ENCODE measurements around the gene MYH9. TPM values are rescaled to one million over a fixed set of nuclear protein-coding genes. Genes with fewer than 3 reads are reported as not detected.
"Not testable (repeated sequence)": the region's sequence is repeated elsewhere in the genome, so short reads cannot be mapped to it uniquely, and the experiment has no call there.

Gene MYH9
- polyA plus RNA-seq, 3 donors: 257 to 295 (median 274) TPM

GRCh38 chr22:36282328-36282831, 105.4 kb downstream of the MYH9 start:
- DNase-seq (ENCODE audit: low read depth in 3 of 3, low spot score in 2 of 3): no peak

DNA sequence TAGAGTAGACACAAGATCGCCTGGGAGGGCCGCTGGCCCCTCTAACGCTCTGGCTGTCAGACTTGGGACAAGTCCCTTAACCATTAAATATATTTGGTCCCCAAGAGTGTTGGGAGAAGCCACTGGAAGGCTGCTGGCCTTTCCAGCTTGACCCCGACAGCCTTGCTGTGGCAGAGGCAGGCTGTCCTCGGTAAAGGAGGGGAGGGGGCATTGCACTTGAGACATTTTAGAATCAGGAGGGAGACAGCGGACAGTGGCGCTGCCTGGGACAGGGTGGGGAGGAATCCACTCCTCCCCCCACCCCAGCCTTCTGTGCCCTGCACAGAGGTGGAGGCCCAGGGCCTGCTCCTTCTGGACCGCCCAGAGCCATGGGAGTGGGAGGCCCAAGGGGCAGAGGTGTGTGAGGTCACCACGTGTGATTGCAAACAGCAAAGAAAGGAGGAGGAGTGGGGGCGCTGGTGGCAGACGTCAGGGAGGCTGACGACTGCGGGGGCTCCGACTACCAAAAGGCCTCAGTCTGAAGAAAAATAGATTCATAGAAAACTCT, 105.9 kb downstream of the MYH9 start:
- DNase-seq (ENCODE audit: low read depth in 3 of 3, low spot score in 2 of 3): no peak

DNA sequence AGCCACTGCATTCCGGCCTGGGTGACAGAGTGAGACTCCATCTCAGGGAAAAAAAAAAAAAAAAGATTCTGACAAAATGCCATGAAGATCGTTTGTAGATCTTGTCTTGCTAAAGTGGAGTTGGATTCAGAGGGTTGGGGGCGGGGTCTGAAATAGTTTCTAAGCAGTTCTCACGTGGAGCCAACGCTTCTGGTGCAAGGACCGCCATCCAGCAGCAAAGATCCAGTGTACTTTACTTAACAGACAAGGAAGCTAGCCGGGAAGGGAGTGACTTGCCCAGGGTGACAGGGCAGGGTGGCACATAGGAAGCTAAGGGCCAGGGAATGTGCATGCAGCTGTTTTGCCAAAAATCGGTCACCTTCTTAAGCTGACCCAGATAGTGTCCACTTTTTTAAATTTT, 107.4 kb downstream of the MYH9 start:
- no peak for DNase-seq (ENCODE audit: low read depth in 3 of 3, low spot score in 2 of 3)

- DNase-seq (ENCODE audit: low read depth in 3 of 3, low spot score in 2 of 3): no peak
Observed at GRCh38 chr22:36279219-36279666, 108.5 kb downstream of the MYH9 start.

DNA sequence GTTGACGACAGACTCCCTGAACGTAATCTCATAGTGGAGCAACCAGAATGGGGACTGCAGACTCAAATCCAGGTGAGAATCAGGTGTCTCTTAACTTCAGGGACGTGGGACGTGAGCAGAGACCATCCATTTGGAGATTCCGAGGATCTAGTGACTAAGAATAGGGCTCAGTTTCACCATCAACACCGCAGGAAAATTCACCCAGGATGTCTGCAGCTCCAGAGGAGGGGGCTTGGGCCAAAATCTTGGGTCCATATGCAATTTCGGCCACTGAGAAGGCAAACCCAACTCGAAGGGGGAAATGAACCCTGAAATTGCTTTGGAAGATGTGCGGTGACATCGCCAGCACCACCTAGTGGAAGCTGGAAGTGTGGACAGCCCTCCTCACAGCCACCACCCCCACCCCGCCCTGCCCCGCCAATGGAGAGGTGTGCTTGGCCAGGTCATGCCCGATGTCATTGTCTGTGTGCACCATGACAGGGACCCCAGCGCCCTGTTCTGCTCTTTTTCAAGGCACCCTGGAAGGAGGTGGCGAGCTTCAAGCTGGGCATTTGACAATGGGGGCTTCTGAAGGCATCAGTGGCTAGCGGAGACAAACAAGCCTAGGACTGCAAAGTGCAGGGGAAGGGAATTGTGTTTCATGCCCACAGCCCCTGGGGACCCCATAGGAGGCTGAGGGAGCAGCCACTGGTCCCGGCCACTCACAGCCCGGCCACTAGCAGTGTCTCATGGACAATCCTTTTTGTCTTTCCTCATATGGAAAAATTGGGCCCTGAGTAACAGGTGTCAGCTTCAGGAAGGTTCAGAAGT, 110.1 kb downstream of the MYH9 start:
- DNase-seq (ENCODE audit: low read depth in 3 of 3, low spot score in 2 of 3): no peak

DNA sequence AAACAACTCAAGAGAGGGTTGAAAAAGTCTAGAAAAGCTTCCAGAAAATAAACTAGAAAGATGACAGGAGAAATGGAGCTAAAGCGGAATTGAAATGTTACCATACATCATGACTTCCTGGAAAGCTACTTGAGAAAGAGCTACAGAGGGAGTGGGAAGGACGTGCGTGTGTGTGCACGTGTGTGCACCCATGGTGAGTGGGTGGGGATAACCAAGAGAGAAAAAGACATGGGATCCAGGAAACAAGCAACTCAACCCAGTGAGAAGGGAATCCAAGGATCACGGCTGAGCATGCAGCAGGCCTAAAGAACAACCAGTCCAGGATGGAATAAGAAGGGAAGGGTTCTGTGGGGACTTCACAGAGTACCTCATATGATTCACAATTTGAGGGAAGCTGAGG, 113.2 kb downstream of the MYH9 start:
- no peak for DNase-seq (ENCODE audit: low read depth in 3 of 3, low spot score in 2 of 3)

DNA sequence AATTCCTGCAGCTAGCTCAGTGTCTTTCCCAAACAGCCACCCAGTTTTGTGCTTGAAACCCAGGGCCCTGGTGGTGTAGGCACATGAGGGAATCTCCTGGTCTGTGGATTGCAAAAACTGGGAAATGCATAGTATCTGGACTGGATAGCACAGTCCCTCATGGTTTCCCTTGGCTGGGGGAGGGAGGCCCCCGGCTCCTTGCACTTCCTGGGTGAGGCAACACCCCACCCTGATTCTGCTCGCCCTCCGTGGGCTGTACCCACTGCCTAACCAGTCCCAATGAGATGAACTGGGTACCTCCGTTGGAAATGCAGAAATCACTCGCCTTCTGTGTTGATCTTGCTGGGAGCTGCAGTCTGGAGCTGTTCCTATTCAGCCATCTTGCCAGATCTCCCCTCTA, 115.8 kb downstream of the MYH9 start:
- not testable (repeated sequence) for DNase-seq (ENCODE audit: low read depth in 3 of 3, low spot score in 2 of 3)

GRCh38 chr22:36271231-36271630, 116.5 kb downstream of the MYH9 start:
- DNase-seq (ENCODE audit: low read depth in 3 of 3, low spot score in 2 of 3): not testable (repeated sequence)

DNA sequence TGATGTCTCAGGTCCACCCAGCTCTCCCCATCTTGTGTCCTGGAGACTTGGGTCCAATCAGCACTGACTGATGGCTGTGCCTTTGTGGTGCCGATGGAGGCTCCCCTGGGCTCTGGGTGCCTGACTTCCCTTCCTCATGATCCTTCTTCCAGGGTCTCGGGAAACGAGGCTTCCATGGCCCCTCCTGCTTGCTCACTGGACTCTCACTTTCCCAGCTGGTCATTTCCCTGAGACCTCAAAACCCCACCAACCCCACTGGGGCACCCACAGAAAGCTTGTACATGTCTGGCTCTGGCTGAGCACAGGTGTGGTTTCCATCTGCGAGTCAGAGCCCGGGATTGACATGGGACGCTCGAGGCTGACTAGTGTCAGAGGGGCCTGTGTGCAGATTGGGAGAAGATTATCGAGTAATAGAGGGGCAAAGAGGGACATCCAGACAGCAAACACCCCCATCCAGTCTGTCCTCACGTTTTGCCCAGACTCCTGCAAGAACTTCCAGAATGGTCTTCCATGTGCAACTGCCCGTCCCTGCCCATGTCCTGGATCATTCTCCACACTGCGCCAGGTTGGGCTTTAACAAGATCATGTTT, 119.8 kb downstream of the MYH9 start:
- DNase-seq (ENCODE audit: low read depth in 3 of 3, low spot score in 2 of 3): no peak

DNA sequence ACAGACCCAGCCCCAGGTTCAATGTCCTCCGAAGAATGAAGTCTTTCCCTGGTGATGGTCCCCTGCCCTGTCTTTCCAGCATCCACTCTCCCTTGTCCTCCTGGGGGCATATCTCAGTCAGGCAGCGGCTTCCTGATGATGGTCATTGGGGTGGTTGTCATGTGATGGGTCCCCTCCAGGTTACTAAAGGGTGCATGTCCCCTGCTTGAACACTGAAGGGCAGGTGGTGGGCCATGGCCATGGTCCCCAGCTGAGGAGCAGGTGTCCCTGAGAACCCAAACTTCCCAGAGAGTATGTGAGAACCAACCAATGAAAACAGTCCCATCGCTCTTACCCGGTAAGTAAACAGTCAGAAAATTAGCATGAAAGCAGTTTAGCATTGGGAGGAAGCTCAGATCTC, 120.7 kb downstream of the MYH9 start:
- no peak for DNase-seq (ENCODE audit: low read depth in 3 of 3, low spot score in 2 of 3)

DNA sequence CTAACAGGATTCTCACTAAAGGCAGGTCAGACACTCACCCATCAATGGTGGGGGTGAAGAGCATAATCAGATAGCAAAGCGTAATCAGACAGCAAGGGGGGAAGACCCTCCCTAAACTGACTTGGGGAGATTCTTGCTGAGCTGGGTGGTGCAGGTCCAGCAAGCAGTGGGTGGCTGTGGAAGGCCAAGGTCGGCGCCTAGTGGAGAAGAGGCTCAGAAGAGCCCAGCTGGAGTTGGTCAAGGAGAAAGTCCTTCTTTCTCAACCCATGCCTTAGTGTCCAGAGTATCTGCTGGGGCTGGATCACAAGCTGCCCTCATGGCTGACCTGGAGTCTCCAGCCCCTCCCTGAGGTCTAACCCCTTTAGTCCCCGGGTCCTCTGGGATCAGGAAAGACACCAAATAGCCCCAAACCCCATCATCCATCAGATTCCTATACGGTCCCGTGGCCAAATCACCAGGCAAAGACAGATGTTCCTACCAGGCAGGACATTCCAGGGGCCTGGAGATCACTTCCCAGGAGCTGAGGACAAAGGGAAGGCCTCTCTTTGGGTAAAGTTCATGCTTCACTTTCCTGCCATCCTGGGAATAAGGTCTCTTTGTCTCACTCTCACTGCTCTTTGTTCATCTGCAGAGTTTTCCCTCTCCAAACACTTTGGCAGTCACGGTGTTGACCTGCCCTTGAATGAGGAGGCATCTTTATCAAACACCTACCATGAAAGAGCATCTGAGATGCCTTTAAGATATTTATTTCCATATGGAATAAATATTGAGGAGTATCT, 123.7 kb downstream of the MYH9 start:
- DNase-seq (ENCODE audit: low read depth in 3 of 3, low spot score in 2 of 3): not testable (repeated sequence)

DNA sequence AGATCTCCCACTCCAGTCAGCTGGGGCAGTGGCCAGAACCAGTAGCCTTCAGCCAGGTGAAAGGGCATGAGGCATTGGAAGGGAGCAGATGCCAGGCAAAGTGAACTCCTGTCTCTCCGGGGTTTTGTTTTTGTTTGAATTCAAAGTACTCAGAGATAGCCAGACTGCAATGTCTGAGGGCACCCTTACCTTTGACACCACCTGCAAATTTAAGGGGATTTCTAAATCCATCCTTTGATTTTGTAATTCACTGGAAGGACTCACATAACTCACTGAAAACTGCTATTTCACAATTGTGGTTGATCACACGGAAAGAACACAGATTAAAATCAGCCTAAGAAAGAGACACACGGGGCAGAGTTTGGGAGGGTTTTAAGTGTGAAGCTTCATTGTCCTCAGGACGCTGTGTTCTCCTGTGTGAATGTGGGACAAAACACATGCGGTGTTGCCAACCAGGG, 124.5 kb downstream of the MYH9 start:
- not testable (repeated sequence) for DNase-seq (ENCODE audit: low read depth in 3 of 3, low spot score in 2 of 3)

DNA sequence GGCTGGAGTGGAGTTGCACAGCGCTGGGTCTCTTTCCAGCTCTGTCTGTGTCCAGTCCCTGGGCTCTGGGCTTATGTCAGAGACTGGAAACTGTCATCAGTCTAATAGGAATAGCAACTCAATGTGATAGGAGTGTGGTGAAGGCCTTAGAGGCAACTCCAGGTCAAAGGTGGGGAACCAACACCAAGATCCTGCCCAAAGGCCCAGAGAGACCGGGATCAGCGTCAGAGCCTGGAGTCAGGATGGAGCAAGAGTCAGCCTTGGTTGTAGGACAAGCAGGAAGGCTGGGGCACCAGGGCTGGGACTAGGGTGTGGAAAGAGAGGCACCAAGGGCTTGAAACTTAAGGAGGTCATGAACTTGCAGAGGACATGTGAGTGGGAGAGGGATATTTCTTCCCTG, 125.5 kb downstream of the MYH9 start:
- DNase-seq (ENCODE audit: low read depth in 3 of 3, low spot score in 2 of 3): not testable (repeated sequence)

DNA sequence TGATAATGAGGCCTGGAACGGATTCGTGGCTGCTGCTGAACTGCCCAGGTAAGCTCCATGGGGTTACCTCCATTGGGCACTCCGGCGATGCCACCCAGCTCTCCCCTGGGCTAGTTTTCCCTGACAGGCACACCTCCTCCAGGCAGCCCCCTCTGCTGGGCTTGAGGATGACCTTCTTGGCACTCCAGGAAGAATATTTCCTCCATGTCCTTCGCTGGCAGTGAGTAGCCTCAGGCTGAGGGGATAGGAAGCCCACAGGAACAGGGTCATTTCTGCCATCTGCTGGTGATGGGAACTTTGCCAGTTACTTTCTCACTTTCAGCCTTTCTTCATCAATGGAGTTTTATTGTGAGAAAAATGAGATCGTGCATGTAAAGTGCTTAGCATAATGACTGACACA, 126.1 kb downstream of the MYH9 start:
- not testable (repeated sequence) for DNase-seq (ENCODE audit: low read depth in 3 of 3, low spot score in 2 of 3)

DNA sequence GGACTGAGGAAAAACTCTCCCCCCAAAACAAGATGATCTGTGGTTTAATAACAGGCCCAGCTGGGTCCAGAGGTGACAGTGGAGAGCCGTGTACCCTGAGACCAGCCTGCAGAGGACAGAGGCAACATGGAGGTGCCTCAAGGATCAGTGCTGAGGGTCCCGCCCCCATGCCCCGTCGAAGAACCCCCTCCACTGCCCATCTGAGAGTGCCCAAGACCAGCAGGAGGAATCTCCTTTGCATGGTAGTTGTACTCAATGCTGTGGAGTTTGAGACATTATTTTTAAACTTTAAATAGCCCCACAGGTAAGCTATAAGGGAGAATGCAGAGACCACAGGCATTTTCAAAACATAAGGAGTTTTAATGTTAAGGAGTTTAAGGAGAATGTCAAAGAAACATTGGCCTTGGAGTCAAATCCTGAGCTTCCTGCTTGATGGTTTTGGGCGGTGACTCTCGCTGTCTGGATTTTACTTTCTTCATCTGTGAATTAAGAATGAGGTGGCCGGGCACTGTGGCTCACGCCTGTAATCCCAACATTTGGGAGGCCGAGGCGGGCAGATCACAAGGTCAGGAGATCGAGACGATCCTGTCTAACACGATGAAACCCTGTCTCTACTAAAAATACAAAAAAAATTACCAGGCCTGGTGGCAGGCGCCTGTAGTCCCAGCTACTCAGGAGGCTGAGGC, 128.0 kb downstream of the MYH9 start:
- DNase-seq (ENCODE audit: low read depth in 3 of 3, low spot score in 2 of 3): no peak

- no peak for DNase-seq (ENCODE audit: low read depth in 3 of 3, low spot score in 2 of 3)
Observed at GRCh38 chr22:36258701-36259614, 128.8 kb downstream of the MYH9 start.

DNA sequence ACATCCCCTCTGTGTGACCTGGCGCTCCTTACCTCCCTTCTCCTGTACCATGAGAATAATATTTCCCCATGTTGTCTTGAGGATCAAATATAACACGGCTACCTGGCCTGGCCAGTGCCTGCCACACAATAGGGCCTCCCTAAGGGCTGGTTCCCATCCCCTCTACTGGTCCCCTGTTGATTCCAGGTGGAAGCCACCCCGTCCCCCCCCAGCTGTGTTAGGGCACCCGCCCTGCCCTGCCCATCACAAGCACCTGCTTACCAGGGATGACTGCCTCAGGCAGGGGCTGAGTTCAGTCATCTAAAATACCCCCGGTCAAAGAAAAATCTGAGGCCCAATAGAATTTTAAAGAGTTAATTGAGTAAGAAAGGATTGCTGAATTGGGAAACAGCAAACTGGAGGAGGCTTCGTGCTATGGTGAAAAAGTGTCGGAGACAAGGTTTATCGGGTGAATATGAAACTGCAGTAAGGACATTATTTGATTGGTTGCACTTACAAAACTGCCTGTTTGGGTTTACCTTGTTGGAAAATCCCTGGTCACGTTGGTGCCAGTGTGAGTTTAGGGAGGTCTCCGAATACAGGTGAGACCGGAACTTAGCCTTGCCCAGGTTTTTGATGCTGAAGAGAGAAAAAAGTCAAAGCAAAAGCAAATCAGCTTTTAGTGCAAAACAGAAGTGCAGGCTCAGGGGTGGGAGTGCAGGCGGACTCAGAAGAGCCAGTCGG, 129.7 kb downstream of the MYH9 start:
- DNase-seq (ENCODE audit: low read depth in 3 of 3, low spot score in 2 of 3): no peak

DNA sequence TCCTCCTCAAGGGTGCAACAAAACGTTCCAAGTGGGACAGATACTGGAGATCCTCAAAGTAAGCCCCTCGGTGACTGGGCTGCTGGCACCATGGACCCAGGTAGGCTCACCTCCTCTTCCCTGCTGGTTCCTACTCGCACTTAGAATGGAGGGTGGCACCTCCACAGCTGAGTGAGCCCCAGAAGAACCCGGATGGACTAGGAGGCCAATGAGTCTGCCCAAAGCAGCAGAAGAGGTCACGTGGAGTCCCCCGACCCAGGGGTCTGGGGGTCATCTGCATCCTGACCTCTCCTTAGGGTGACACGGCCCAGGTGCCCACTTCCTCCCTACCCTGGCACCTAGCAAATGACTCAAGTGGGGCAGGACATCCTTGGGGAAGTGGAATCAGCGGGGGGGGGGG, 130.5 kb downstream of the MYH9 start:
- no peak for DNase-seq (ENCODE audit: low read depth in 3 of 3, low spot score in 2 of 3)

DNA sequence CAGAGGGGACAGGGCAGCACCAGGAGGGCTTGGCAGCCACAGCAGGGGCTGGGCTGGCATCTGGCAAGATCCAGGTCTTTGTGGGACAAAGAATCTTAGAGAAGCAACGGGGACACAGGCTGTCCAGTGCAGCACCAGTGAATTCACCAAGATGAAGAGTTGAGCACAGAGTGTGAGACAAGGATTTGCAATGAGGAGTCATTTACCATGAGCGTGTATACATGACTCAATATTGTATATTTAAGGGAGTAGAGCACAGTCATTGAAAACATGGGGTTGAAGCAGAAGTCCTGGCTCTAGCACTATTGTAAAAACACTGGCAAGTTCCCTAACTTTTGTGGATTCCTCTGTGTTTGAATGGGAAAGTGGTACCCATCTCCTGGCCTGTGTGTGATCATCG, 131.3 kb downstream of the MYH9 start:
- no peak for DNase-seq (ENCODE audit: low read depth in 3 of 3, low spot score in 2 of 3)

Data from right renal cortex interstitium (tissue), 3 donors.